Right lobe of liver (tissue), 4 donors: ENCODE data around the gene SOS2.
A peak's percentile ranks its signal among the peaks of the same experiment; 100 is the strongest.

ENCODE experiments used
- POLR2A ChIP-seq: fragments of 450-650 bp; IDR thresholded peaks from one replicate; pipeline ENCODE4 v1.6.1; 2017; ENCODE audit warnings: antibody characterized with exemption, mild to moderate bottlenecking
- TF ChIP-seq, protein P1 (sequence below), 4 donors: fragments of 200-600 bp in 3 of 4; fragments of 450-650 bp in 1 of 4; IDR thresholded peaks; one replicate each; pipeline versions ENCODE4 v1.5.1 to v1.8.0; 2016 to 2022; ENCODE audit warnings: antibody characterized with exemption in 4 of 4, mild to moderate bottlenecking in 2 of 4
- donor health status: DM: no; HTN: no; CAD: no.
- donor health status: DM: no; HTN: no; CAD: no.
- donor health status: DM: no; HTN: yes; CAD: no.

DNA sequence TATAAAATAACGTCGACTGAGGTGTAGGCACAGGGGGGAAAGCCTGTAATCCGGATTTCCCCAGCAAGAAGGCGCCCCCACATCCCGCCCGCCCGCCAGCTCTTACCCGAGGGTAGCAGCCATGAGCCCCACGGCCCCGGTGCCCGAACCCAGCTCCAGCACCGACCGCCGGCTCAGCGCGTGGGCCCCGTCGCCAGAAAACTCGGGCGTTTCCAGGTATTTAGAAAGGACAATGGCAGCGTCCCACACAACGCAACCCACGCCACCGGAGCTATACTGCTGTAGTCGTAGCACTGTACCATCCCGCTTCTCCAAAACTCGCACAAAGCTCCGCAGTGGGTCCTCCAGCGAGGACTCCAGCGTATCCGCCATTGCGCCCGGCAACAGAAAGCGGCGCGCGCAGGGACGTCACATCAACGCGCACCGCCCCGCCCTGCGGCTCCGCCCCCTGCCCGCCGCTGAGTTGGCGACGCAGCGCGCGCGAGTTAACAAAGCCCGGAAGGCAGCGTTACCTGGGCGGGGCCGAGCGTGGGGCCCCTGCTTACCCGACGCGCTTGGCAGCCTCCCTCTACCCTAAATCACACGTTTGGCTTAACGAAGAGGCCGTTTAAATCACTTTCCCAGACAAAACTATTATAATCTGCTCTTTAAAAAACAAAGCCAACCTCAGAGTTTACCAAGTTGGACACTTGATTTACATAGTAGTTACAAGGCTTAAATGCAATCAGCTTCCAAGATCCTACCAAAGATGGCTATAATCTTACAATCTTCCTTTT lies 115.0 kb downstream of the SOS2 start, which contains the start of gene VCPKMT:
- TF ChIP-seq, protein P1, sequence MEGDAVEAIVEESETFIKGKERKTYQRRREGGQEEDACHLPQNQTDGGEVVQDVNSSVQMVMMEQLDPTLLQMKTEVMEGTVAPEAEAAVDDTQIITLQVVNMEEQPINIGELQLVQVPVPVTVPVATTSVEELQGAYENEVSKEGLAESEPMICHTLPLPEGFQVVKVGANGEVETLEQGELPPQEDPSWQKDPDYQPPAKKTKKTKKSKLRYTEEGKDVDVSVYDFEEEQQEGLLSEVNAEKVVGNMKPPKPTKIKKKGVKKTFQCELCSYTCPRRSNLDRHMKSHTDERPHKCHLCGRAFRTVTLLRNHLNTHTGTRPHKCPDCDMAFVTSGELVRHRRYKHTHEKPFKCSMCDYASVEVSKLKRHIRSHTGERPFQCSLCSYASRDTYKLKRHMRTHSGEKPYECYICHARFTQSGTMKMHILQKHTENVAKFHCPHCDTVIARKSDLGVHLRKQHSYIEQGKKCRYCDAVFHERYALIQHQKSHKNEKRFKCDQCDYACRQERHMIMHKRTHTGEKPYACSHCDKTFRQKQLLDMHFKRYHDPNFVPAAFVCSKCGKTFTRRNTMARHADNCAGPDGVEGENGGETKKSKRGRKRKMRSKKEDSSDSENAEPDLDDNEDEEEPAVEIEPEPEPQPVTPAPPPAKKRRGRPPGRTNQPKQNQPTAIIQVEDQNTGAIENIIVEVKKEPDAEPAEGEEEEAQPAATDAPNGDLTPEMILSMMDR (IDR thresholded peaks at IDR 0.05): no peak
- peak; percentile 85 for TF ChIP-seq POLR2A
